Colonic mucosa (tissue), 4 donors: ENCODE measurements around the gene DISC1. TPM values are rescaled to one million over a fixed set of nuclear protein-coding genes. Genes with fewer than 3 reads are reported as not detected.

Source experiments
- DNase-seq: peaks from one replicate; pipeline ENCODE4 v3.0.0-alpha.2; 2020
- H3K27ac ChIP-seq: fragments of 200-600 bp; one replicate; pipeline ENCODE4 v1.8.0; 2021
- H3K27me3 ChIP-seq: fragments of 200-600 bp; one replicate; pipeline ENCODE4 v1.8.0; 2021
- H3K36me3 ChIP-seq: fragments of 200-600 bp; one replicate; pipeline ENCODE4 v1.8.0; 2021
- H3K4me1 ChIP-seq: fragments of 200-600 bp; one replicate; pipeline ENCODE4 v1.8.0; 2021; ENCODE audit warnings: mild to moderate bottlenecking
- H3K4me3 ChIP-seq: fragments of 200-600 bp; one replicate; pipeline ENCODE4 v1.8.0; 2021
- H3K9ac ChIP-seq, 2 donors: one replicate each; pipeline ENCODE4 v1.7.0; 2013; ENCODE audit warnings: control low read depth in 2 of 2, low read depth in 2 of 2, low read length in 2 of 2
- H3K9me3 ChIP-seq: fragments of 200-600 bp; one replicate; pipeline ENCODE4 v1.8.0; 2021
- CTCF ChIP-seq: fragments of 200-600 bp; IDR thresholded peaks from one replicate; pipeline ENCODE4 v1.8.0; 2022; ENCODE audit warnings: antibody characterized with exemption, mild to moderate bottlenecking
- intact Hi-C: fragments of 100-400 bp; cut with DNase I; formaldehyde crosslinking; loops from one replicate; pipeline ENCODE4 v1.14.1; 2022
- total RNA-seq, 2 donors: library from RNA; stranded (reverse); fragmentation: NEBNext Ultra II Directional in 1 of 2; extraction: Animal tissue kit (Norgen Biotek cat#: 25700) in 1 of 2; gene quantifications; one replicate each; pipeline ENCODE4 v1.2.1, GENCODE V29; 2021
- donor health status: healthy.
- donor health status: DM: no; HTN: no; CAD: no.
- donor health status: DM: no; HTN: no; CAD: no.

The DISC1 gene
- total RNA-seq, 2 donors from 2014 or later: 3.4 to 5.3 TPM

GRCh38 chr1:231594123-231594522 lies 32.5 kb upstream of the DISC1 start:
- intact Hi-C loops: no loop called here
- no peak for DNase-seq
- H3K27ac ChIP-seq: no peak overlapping the region
- H3K9me3 ChIP-seq: no peaks in the 10 kb centered on the region
- no peaks in the 10 kb centered on the region for H3K4me1 ChIP-seq
- no peak overlapping the region for H3K9ac ChIP-seq
- H3K27me3 ChIP-seq: no peaks in the 10 kb centered on the region
- no peak overlapping the region for H3K4me3 ChIP-seq
- no peaks in the 10 kb centered on the region for H3K36me3 ChIP-seq
- no peak for TF ChIP-seq CTCF

GRCh38 chr1:231594749-231595148 lies 31.8 kb upstream of the DISC1 start:
- Histone ChIP-seq H3K4me3 (no peak overlapping the region), H3K36me3 (no peaks in the 10 kb centered on the region), H3K27me3 (no peaks in the 10 kb centered on the region), H3K4me1 (no peaks in the 10 kb centered on the region), H3K9me3 (no peaks in the 10 kb centered on the region), H3K27ac (no peak overlapping the region), H3K9ac (no peak overlapping the region)
- DNase-seq: peak; percentile 34
- TF ChIP-seq CTCF: no peak
- intact Hi-C loops: no loop called here

GRCh38 chr1:231596337-231596791 lies 30.2 kb upstream of the DISC1 start:
- TF ChIP-seq CTCF: no peak
- no peak for DNase-seq
- no peaks in the 10 kb centered on the region for H3K36me3 ChIP-seq
- no peak overlapping the region for H3K9ac ChIP-seq
- intact Hi-C loops: no loop called here
- no peak overlapping the region for H3K27ac ChIP-seq
- no peaks in the 10 kb centered on the region for H3K9me3 ChIP-seq
- no peaks in the 10 kb centered on the region for H3K27me3 ChIP-seq
- H3K4me3 ChIP-seq: no peak overlapping the region
- no peaks in the 10 kb centered on the region for H3K4me1 ChIP-seq

GRCh38 chr1:231597971-231598370 lies 28.6 kb upstream of the DISC1 start:
- H3K4me3 ChIP-seq: no peak overlapping the region
- no peaks in the 10 kb centered on the region for H3K9me3 ChIP-seq
- intact Hi-C loops: no loop called here
- no peak for DNase-seq
- no peak overlapping the region for H3K27ac ChIP-seq
- no peaks in the 10 kb centered on the region for H3K36me3 ChIP-seq
- no peaks in the 10 kb centered on the region for H3K27me3 ChIP-seq
- no peaks in the 10 kb centered on the region for H3K4me1 ChIP-seq
- no peak overlapping the region for H3K9ac ChIP-seq
- TF ChIP-seq CTCF: no peak

GRCh38 chr1:231600458-231600976 lies 26.1 kb upstream of the DISC1 start:
- Histone ChIP-seq H3K27me3 (no peaks in the 10 kb centered on the region), H3K27ac (no peak overlapping the region), H3K9me3 (no peaks in the 10 kb centered on the region), H3K4me3 (no peak overlapping the region), H3K4me1 (no peaks in the 10 kb centered on the region), H3K36me3 (no peaks in the 10 kb centered on the region), H3K9ac (no peak overlapping the region)
- intact Hi-C loops: no loop called here
- no peak for TF ChIP-seq CTCF
- DNase-seq: no peak
